ENCODE results near the gene N4BP2.

N4BP2 gene

DNA sequence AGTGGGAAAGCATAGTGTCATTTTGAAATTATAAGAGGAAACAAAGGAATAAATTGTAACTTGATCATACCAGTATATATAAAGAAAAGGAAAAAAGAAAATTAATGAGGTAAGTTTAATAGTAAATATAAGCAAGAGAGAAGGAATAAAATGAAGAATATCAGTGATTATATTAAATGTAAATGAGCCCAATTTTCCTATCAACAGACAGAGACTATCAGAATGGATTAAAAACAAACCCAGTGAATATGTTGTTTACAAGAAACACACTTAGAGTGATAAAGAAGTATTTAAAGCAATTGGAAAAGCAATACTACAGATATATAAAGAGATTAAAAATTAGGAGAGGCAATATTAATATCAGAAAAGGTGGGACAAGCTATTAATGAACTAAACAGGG, 111.4 kb downstream of the N4BP2 start:
- TF ChIP-seq, protein P1, sequence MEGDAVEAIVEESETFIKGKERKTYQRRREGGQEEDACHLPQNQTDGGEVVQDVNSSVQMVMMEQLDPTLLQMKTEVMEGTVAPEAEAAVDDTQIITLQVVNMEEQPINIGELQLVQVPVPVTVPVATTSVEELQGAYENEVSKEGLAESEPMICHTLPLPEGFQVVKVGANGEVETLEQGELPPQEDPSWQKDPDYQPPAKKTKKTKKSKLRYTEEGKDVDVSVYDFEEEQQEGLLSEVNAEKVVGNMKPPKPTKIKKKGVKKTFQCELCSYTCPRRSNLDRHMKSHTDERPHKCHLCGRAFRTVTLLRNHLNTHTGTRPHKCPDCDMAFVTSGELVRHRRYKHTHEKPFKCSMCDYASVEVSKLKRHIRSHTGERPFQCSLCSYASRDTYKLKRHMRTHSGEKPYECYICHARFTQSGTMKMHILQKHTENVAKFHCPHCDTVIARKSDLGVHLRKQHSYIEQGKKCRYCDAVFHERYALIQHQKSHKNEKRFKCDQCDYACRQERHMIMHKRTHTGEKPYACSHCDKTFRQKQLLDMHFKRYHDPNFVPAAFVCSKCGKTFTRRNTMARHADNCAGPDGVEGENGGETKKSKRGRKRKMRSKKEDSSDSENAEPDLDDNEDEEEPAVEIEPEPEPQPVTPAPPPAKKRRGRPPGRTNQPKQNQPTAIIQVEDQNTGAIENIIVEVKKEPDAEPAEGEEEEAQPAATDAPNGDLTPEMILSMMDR (IDR thresholded peaks at IDR 0.05; ENCODE audit: low read length): no peak
- no peak for TF ChIP-seq EZH2 (IDR thresholded peaks at IDR 0.05; ENCODE audit: borderline replicate concordance, low read length)
- no peaks in the 10 kb centered on the region for H3K9me3 ChIP-seq (ENCODE audit: low read length)
- no peaks in the 10 kb centered on the region for H3K79me2 ChIP-seq (ENCODE audit: insufficient read depth, low read length)
- H3K9me2 ChIP-seq (ENCODE audit: low read depth, low read length): no peaks in the 10 kb centered on the region
- H3K4me1 ChIP-seq (ENCODE audit: insufficient read depth, low read length, severe bottlenecking): peaks cover 20% of the 10 kb centered on the region
- H4K20me1 ChIP-seq (ENCODE audit: insufficient read depth, low read length): no peaks in the 10 kb centered on the region
- H3F3A ChIP-seq (ENCODE audit: insufficient read depth, low read length): no peaks in the 10 kb centered on the region
- no peak overlapping the region for H3K4me3 ChIP-seq (ENCODE audit: low read depth, low read length, poor library complexity, severe bottlenecking)
- no peak overlapping the region for H2AFZ ChIP-seq (ENCODE audit: low read length)
- H3K9ac ChIP-seq (ENCODE audit: low read length): no peak overlapping the region
- no peak overlapping the region for H3K27ac ChIP-seq (ENCODE audit: low read depth, low read length, poor library complexity, severe bottlenecking)
- peaks cover 34% of the 10 kb centered on the region for H3K36me3 ChIP-seq (ENCODE audit: insufficient read depth, low read length)
- H3K27me3 ChIP-seq (ENCODE audit: insufficient read depth, low read length): no peaks in the 10 kb centered on the region
- no peak overlapping the region for H3K4me2 ChIP-seq (ENCODE audit: low read length)

DNA sequence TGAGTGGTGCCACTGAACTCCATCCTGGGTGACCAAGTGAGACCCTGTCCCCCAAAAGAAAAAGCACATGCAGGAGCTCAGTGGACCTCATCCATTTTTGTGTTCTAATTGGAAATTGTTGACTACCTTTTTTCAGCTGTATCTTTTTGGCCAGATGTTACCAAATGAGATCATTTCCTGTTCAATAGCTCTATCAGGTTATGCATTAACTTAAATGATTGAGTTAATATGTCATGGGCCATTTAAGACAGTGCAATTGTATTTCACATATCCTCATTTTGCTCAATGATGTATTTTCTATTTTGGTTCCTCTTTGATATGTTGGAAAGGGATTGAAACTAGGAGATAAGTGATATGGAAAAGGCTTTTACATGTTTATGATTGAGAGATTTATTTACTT, 113.9 kb downstream of the N4BP2 start:
- no peak overlapping the region for H3K9ac ChIP-seq (ENCODE audit: low read length)
- no peaks in the 10 kb centered on the region for H3K9me3 ChIP-seq (ENCODE audit: low read length)
- no peaks in the 10 kb centered on the region for H3F3A ChIP-seq (ENCODE audit: insufficient read depth, low read length)
- H2AFZ ChIP-seq (ENCODE audit: low read length): no peak overlapping the region
- no peaks in the 10 kb centered on the region for H4K20me1 ChIP-seq (ENCODE audit: insufficient read depth, low read length)
- H3K9me2 ChIP-seq (ENCODE audit: low read depth, low read length): no peaks in the 10 kb centered on the region
- H3K79me2 ChIP-seq (ENCODE audit: insufficient read depth, low read length): no peaks in the 10 kb centered on the region
- TF ChIP-seq, protein P1 (IDR thresholded peaks at IDR 0.05; ENCODE audit: low read length): no peak
- no peak for TF ChIP-seq EZH2 (IDR thresholded peaks at IDR 0.05; ENCODE audit: borderline replicate concordance, low read length)
- peaks cover 24% of the 10 kb centered on the region for H3K36me3 ChIP-seq (ENCODE audit: insufficient read depth, low read length)
- no peaks in the 10 kb centered on the region for H3K27me3 ChIP-seq (ENCODE audit: insufficient read depth, low read length)
- no peak overlapping the region for H3K4me3 ChIP-seq (ENCODE audit: low read depth, low read length, poor library complexity, severe bottlenecking)
- no peak overlapping the region for H3K4me2 ChIP-seq (ENCODE audit: low read length)
- H3K27ac ChIP-seq (ENCODE audit: low read depth, low read length, poor library complexity, severe bottlenecking): peak overlapping the region; percentile 82
- H3K4me1 ChIP-seq (ENCODE audit: insufficient read depth, low read length, severe bottlenecking): peaks cover 25% of the 10 kb centered on the region

DNA sequence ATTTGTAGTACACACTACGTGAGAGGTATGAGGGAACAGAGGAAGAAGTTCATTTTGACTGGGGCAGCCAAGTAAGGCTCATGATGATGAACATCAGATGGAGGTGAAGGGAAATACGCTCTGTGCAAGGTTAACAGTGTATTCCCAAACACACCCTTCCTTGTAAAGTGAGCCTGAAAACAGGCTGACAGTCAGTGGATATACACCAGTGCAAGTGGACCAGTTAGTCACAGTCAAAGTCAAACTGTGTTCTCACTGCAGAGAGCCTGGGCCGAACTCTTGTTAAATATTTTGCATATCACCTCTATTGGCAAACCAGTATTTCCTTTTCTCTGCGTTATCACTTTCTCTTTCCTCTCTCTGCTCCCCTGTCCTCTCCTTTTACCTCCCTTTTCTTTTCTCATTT, 116.8 kb downstream of the N4BP2 start:
- Histone ChIP-seq H3K27me3 (ENCODE audit: insufficient read depth, low read length) (no peaks in the 10 kb centered on the region), H3K79me2 (ENCODE audit: insufficient read depth, low read length) (no peaks in the 10 kb centered on the region), H3F3A (ENCODE audit: insufficient read depth, low read length) (no peaks in the 10 kb centered on the region), H3K4me2 (ENCODE audit: low read length) (peak overlapping the region; percentile 50), H3K36me3 (ENCODE audit: insufficient read depth, low read length) (no peaks in the 10 kb centered on the region; the same call in 1 of the 2 replicates), H3K4me3 (ENCODE audit: low read depth, low read length, poor library complexity, severe bottlenecking) (no peak overlapping the region), H3K9ac (ENCODE audit: low read length) (peak overlapping the region; percentile 53), H2AFZ (ENCODE audit: low read length) (no peak overlapping the region), H3K4me1 (ENCODE audit: insufficient read depth, low read length, severe bottlenecking) (peaks cover 51% of the 10 kb centered on the region), H3K27ac (ENCODE audit: low read depth, low read length, poor library complexity, severe bottlenecking) (peak overlapping the region; percentile 82), H4K20me1 (ENCODE audit: insufficient read depth, low read length) (no peaks in the 10 kb centered on the region), H3K9me3 (ENCODE audit: low read length) (no peaks in the 10 kb centered on the region), H3K9me2 (ENCODE audit: low read depth, low read length) (no peaks in the 10 kb centered on the region)
- TF ChIP-seq, protein P1 (IDR thresholded peaks at IDR 0.05; ENCODE audit: low read length): no peak
- no peak for TF ChIP-seq EZH2 (IDR thresholded peaks at IDR 0.05; ENCODE audit: borderline replicate concordance, low read length)

All from OCI-LY1 (cell line).